Sigmoid colon (tissue), 4 donors: ENCODE data around the gene RPS15A.

Source experiments
- CTCF ChIP-seq, 4 experiments: fragments of 450-650 bp in 3 of 4; fragments of 200-600 bp in 1 of 4; IDR thresholded peaks; one replicate each; pipeline ENCODE4 v1.5.1; 2016 to 2019; ENCODE audit warnings: antibody characterized with exemption in 4 of 4, mild to moderate bottlenecking in 3 of 4, moderate library complexity in 2 of 4
- EP300 ChIP-seq, 4 donors: sonication (generic); formaldehyde crosslinking; IDR thresholded peaks; one replicate each; pipeline ENCODE4 v1.6.1; 2017; ENCODE audit warnings: antibody characterized with exemption in 4 of 4
- POLR2A ChIP-seq, 2 donors: fragments of 450-650 bp; IDR thresholded peaks; one replicate each; pipeline ENCODE4 v1.6.1; 2016; ENCODE audit warnings: antibody characterized with exemption in 2 of 2, mild to moderate bottlenecking in 2 of 2, moderate library complexity in 2 of 2
- POLR2AphosphoS5 ChIP-seq, 4 donors: sonication (generic); formaldehyde crosslinking; IDR thresholded peaks; one replicate each; pipeline ENCODE4 v1.6.1; 2017; ENCODE audit warnings: antibody characterized with exemption in 4 of 4

GRCh38 chr16:18839555-18839954 is 49.4 kb upstream of the RPS15A start:
- TF ChIP-seq POLR2A (IDR thresholded peaks at IDR 0.05) = no peak
- TF ChIP-seq POLR2AphosphoS5 (IDR thresholded peaks at IDR 0.05) = no peak
- TF ChIP-seq CTCF (IDR thresholded peaks at IDR 0.05) = no peak
- TF ChIP-seq EP300 (IDR thresholded peaks at IDR 0.05) = no peak
